Endothelial cell (in vitro differentiated cells): ENCODE measurements around the gene TFF3. TPM values are rescaled to one million over a fixed set of nuclear protein-coding genes. Genes with fewer than 3 reads are reported as not detected.

ENCODE experiments used
- DNase-seq: peaks from one replicate; pipeline ENCODE4 v3.0.0; 2021; ENCODE audit warnings: low spot score
- H3K27ac Mint-ChIP-seq: one replicate; pipeline ENCODE4 v1.8.0; 2021; ENCODE audit warnings: mixed read lengths, inconsistent platforms; ENCODE audit not compliant: unreplicated experiment
- H3K27me3 Mint-ChIP-seq: one replicate; pipeline ENCODE4 v1.8.0; 2021; ENCODE audit warnings: mild to moderate bottlenecking, moderate library complexity, mixed read lengths, inconsistent platforms; ENCODE audit not compliant: unreplicated experiment
- H3K36me3 Mint-ChIP-seq: one replicate; pipeline ENCODE4 v1.8.0; 2021; ENCODE audit warnings: mild to moderate bottlenecking, low read depth, mixed read lengths, inconsistent platforms; ENCODE audit not compliant: unreplicated experiment
- H3K4me1 Mint-ChIP-seq: one replicate; pipeline ENCODE4 v1.8.0; 2021; ENCODE audit warnings: mild to moderate bottlenecking, mixed read lengths, inconsistent platforms; ENCODE audit not compliant: unreplicated experiment
- H3K4me3 Mint-ChIP-seq: one replicate; pipeline ENCODE4 v1.8.0; 2021; ENCODE audit warnings: mild to moderate bottlenecking, mixed read lengths, inconsistent platforms; ENCODE audit not compliant: unreplicated experiment
- H3K9me3 Mint-ChIP-seq: one replicate; pipeline ENCODE4 v1.8.0; 2021; ENCODE audit warnings: mixed read lengths, inconsistent platforms; ENCODE audit not compliant: unreplicated experiment
- CTCF ChIP-seq: fragments of 200-600 bp; sonication (generic); IDR thresholded peaks from one replicate; pipeline ENCODE4 v1.5.0; 2021; ENCODE audit warnings: antibody characterized with exemption; ENCODE audit not compliant: unreplicated experiment
- total RNA-seq: library from RNA; stranded (reverse); fragmentation: NEBNext Ultra II Directional; extraction: Animal tissue kit (Norgen Biotek cat#: 25700); gene quantifications from one replicate; pipeline ENCODE4 v1.2.1, GENCODE V29; 2021; ENCODE audit not compliant: unreplicated experiment

TFF3 gene
- total RNA-seq, 1 donor from 2014 or later, result not detected

GRCh38 chr21:42306366-42307035 lies 8.7 kb downstream of the TFF3 start:
- Mint-ChIP-seq H3K36me3 (no peaks in the 10 kb centered on the region), H3K27me3 (peaks cover 4% of the 10 kb centered on the region), H3K9me3 (no peaks in the 10 kb centered on the region), H3K4me1 (peaks cover 13% of the 10 kb centered on the region), H3K27ac (no peak overlapping the region), H3K4me3 (no peak overlapping the region)
- no peak for DNase-seq
- TF ChIP-seq CTCF, result no peak

GRCh38 chr21:42305707-42306147 lies 9.5 kb downstream of the TFF3 start:
- Mint-ChIP-seq H3K4me3 (no peak overlapping the region), H3K36me3 (no peaks in the 10 kb centered on the region), H3K27ac (no peak overlapping the region), H3K9me3 (no peaks in the 10 kb centered on the region), H3K27me3 (peaks cover 4% of the 10 kb centered on the region), H3K4me1 (peaks cover 20% of the 10 kb centered on the region)
- no peak for DNase-seq
- TF ChIP-seq CTCF, result no peak

GRCh38 chr21:42304556-42305454 lies 10.4 kb downstream of the TFF3 start:
- Mint-ChIP-seq H3K27ac (no peak overlapping the region), H3K4me3 (no peak overlapping the region), H3K9me3 (no peaks in the 10 kb centered on the region), H3K4me1 (peaks cover 25% of the 10 kb centered on the region), H3K36me3 (no peaks in the 10 kb centered on the region), H3K27me3 (peaks cover 4% of the 10 kb centered on the region)
- TF ChIP-seq CTCF, result no peak
- no peak for DNase-seq

- no peak for DNase-seq
- Mint-ChIP-seq H3K4me3 (no peak overlapping the region), H3K27me3 (peaks cover 4% of the 10 kb centered on the region), H3K36me3 (no peaks in the 10 kb centered on the region), H3K4me1 (peaks cover 23% of the 10 kb centered on the region), H3K9me3 (no peaks in the 10 kb centered on the region), H3K27ac (no peak overlapping the region)
- TF ChIP-seq CTCF, result no peak
Measured at GRCh38 chr21:42303443-42303842, 11.8 kb downstream of the TFF3 start.

GRCh38 chr21:42302794-42303193 lies 12.4 kb downstream of the TFF3 start:
- Mint-ChIP-seq H3K4me3 (no peak overlapping the region), H3K27ac (peak overlapping the region; percentile 13), H3K36me3 (no peaks in the 10 kb centered on the region), H3K27me3 (peaks cover 4% of the 10 kb centered on the region), H3K9me3 (no peaks in the 10 kb centered on the region), H3K4me1 (peaks cover 23% of the 10 kb centered on the region)
- no peak for TF ChIP-seq CTCF
- no peak for DNase-seq
